Neural progenitor cell (in vitro differentiated cells): Measurements from ENCODE around the gene DHX40.

Experiments
- EZH2 ChIP-seq: fragments of 200-600 bp; sonication (generic); IDR thresholded peaks from 2 replicates; pipeline ENCODE4 v1.6.1; 2017; ENCODE audit warnings: antibody characterized with exemption, mild to moderate bottlenecking, moderate library complexity
- TF ChIP-seq, protein P1 (sequence below): fragments of 200-600 bp; sonication (generic); IDR thresholded peaks from 2 replicates; pipeline ENCODE4 v1.5.1; 2017; ENCODE audit warnings: antibody characterized with exemption, mild to moderate bottlenecking

DNA sequence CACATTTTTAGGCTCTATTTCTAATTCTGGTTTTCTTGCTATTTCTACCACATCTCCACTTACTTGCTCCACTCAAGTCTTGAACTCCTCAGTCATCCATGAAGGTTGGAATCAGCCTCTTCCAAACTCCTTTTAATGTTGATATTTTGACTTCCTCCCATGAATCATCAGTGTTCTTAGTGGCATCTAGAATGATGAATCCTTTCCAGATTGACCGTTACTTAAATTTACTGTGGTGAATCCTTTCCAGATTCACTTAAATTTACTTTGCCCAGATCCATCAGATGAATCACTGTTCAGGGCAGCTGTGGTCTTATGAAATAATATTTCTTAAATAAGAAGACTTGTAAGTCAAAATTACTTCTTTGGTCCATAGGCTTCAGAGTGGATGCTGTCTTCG lies 86.7 kb downstream of the DHX40 start:
- TF ChIP-seq, protein P1, sequence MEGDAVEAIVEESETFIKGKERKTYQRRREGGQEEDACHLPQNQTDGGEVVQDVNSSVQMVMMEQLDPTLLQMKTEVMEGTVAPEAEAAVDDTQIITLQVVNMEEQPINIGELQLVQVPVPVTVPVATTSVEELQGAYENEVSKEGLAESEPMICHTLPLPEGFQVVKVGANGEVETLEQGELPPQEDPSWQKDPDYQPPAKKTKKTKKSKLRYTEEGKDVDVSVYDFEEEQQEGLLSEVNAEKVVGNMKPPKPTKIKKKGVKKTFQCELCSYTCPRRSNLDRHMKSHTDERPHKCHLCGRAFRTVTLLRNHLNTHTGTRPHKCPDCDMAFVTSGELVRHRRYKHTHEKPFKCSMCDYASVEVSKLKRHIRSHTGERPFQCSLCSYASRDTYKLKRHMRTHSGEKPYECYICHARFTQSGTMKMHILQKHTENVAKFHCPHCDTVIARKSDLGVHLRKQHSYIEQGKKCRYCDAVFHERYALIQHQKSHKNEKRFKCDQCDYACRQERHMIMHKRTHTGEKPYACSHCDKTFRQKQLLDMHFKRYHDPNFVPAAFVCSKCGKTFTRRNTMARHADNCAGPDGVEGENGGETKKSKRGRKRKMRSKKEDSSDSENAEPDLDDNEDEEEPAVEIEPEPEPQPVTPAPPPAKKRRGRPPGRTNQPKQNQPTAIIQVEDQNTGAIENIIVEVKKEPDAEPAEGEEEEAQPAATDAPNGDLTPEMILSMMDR = no peak
- no peak for TF ChIP-seq EZH2
